Esophagus mucosa (tissue), 1 donor: ENCODE results near the gene NAALADL1. TPM values are rescaled to one million over a fixed set of nuclear protein-coding genes. Genes with fewer than 3 reads are reported as not detected.
A peak's percentile ranks its signal among the peaks of the same experiment; 100 is the strongest.

Source experiments
- ATAC-seq: fragments of 200-7000 bp; cut with Tn5 transposase; one replicate; pipeline ENCODE4 v1.9.1; 2020
- total RNA-seq: library from RNA; stranded (reverse); gene quantifications from one replicate; pipeline ENCODE4 v1.2.4, GENCODE V29; 2023
- donor health status: DM: yes; HTN: yes; CAD: no.

NAALADL1 gene
- total RNA-seq, 1 donor from 2014 or later = 2.7 TPM

DNA sequence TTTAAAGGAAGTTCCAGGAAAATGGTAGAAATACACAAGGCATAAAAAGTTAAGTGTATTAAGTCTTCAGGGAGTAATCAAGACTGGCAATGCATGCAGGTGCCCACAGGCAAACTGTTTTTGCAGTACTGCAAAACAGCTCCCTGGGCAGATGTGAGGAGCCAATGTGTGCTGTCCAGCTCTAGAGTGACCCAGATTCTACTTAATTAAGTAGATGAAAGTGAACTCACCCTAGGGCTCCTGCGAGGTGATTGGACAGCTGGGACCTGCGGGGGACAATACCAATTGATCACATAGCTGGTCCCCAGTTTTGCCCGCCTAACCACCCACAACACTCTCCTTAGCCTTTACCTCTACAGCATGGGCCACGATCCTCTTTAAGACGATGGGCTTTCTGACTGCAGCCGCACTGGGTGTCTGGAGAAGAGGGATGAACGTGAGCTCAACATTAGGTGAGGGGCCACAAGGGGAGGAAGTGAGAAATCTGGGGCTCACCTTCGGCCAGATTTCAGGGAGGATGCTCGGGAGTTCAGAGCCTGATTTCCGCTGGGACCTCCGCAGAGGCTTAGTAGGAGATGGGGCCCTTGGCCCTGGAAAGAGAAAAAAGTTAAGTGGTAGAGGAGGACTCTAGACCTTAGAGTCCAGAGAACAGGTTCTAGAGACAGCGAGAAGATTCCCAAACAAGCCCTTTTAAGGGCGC is 24.9 kb upstream of the NAALADL1 start:
- ATAC-seq = no peak

DNA sequence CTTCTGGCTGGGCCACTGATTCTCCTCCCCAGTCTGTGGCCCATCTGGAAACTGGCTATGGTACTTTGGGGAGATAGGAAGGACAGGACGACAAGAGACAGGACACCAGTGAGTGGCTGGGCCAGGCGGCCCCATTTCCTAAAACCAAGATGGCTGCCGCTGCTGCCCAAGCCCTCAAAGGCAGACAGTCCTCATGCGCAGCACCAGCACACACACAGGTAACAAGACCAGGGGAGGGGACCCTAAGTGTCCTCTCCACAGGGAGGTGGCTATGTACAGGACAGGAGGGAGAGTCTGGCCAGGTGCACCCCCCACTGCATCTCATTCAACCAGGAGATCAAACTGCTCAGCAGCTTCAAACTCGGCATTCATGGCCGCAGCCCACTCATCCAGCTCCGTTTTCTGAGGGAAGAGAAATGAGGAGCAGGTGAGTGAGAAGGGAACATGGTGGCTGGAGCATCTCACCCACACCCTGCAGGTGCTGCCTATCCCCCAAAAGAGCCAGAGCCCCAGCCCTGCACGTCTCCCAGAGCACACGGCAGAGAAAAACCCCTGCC is 20.5 kb upstream of the NAALADL1 start:
- ATAC-seq = no peak

DNA sequence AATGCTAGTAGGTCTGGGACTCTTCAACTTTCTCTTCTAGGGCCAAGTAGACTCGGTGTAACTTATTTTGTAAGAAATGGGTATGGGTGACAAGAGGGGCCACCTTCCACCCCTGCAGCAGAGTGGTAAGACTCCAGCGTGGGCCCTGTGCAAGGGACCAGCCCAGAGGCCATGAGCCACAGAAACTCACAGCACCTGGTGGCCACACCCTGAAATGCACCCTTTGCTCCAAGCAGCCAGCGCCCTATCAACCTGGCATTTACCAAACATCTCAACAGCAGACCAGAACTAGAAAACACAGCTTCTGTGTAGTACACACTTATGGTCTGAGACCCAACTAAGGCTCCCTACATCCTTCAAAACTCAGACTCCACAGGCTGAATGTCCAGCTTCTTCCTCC is 19.8 kb upstream of the NAALADL1 start:
- peak; percentile 69 for ATAC-seq

DNA sequence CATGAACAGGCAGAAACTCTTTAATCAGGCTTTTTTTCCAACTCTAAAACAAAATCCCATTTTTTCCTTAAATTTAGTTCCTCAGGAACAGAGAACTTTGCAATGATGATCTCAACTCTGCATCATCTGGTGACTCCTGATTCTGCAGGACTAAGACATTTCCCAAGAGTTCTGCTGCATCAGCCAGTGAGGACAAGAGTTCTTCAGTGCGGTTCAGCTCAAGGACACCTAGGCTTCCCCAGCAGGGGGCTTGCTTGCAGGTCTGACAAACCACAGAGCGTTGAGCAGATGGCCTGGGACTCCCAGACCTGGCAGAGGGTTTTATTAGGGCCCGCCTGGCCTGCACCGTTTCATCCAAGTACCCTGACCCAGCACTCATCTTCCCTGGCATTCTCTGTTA is 19.1 kb upstream of the NAALADL1 start:
- ATAC-seq = no peak

DNA sequence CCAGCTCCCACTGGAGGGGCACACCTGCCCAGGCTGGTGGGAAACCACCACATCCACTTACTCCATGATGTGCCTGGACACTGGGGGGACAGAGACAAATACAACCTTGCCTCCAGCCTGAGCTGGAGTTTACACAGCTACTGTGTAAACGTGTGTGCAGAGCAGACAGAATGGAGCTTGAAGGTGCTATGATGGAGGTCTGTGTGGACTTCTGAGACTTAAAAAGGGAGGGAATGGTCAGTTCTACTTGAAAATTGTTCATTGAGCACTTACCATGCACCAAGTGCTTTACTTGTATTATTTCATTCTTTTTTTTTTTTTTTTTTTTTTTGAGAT is 14.2 kb upstream of the NAALADL1 start:
- ATAC-seq = no peak

DNA sequence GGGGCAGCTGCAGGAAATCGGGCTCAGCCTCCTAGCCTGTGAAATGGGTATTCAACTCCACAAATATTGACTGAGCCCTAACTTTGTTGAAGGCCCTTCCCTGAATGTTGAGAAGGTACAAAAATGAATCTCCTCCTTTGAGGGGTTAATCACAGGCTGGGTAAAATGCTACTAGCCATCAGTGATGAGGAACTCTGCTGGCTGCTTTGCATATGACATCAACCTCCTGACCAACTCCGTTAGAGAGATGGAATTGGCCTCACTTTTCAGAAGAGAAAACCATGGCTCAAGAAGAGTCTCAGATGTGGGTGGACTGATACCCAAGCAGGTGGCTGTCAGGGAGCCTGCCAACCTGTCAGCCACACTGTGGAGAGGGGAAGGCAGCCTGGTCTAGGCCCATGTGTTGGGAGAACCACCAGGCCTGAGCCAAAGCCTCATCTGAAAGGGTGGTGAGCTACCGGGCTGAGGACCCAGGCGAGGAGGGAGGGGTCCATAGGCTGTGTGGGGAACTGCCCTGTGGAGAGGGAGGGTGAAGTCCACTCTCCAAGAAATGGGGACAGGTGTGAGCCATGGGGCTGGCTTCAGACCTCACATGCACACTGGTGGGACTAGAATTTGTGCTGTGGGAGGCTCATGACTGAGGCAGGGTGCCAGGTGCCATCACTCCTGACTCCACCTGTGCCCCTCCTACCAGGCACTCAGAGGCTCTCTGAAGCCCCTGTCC is 13.7 kb upstream of the NAALADL1 start:
- peak; percentile 21 for ATAC-seq

DNA sequence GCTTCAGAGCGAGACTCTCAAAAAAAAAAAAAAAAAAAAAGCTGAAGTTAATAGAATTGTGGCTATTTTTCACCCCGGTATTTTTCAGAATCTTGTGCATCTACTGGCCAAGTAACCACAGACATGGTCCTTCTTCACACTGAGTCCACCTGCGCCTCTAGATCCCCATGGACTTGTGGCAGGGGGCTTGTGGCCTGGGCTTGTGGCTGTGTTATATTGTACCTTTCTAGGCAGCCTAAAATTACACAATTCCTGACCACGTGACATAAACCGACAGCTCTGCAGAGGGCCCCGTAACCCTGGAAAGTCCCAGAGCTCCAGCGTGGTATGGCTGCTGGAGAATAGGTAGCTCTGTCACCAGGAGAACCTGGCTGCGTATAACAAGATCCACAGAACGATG is 10.9 kb upstream of the NAALADL1 start:
- no peak for ATAC-seq

DNA sequence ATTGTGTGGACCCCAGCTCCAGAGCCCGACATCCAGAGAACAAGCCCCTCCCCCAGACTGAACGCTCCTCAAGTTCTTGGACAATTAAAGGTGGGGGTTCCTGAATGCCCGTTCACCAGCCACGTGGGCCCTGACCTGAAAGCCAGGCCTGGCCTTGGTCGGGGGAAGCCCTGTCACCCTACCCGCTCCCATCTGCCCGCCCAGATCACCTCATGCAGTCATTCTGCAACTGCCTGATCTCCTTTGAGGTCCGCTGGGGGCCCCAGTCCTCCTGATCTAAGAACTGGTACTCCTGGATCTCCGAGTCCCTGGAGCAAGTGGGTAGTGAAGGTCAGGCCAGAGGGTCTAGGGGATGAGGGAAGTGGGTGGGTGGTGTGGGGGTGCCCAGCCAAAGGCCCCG is 9.1 kb upstream of the NAALADL1 start:
- ATAC-seq = no peak

DNA sequence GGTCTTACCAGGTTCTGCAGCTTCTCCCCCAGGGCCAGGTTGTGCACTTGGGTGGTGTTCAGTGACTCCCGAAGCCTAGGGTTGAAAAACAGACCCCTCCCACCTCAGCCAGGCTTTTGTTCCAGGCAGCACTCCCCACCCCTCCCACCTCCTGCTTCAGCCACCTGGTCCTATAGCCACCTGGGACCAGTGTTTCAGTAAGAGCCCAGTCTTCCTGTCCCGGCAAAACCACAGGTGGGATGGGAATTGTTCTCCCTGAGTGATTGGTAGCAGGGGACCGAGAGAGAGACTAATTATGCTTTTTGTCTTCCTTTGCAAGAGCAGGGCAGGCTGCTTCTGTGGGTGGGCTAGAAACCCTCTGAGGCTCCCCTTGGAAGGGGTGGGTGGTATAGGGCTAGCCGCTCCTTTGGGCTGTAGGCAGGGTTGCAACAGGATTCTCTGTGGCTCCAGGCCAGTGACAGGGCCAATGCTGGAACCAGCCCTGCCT is 8.5 kb upstream of the NAALADL1 start:
- no peak for ATAC-seq

DNA sequence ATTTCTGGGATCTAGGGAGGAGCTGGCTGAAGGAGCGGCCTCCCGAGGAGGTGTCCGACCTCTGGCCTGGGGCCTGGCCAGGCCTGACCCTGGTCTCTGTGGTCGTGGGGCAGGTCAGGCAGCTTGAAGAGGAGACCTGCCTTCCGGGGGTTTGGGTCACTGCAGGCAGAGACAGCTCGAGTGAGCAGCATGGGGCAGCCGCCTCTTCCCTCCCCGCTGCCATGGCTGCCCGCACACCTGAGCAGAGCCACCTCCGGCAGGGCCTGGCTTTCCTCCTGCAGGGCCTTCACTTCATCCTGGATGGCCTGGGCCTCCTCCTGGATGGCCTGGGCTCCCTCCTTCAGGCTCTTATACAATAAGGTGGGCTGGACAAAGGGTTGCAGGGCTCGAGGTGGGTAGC is 8.0 kb upstream of the NAALADL1 start:
- ATAC-seq = no peak

DNA sequence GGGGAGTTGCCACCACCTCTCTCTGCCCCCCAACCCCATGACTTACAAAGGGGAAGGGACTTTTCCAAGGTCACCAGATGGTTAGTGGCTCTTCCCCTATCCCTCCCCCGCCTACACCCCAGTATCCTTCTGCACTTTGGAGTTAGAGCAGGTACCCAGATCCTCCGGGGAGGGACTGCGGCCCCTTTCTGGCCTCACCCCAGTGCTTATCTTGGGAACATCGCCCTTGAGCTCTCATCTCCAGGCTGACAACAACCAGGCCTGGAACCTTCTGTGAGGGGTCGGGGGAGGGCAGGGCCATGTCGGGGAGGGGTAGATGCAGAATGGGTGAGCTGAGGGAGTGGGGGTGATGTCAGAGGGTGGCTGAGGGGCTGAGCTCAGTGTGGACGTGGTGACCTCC is 7.5 kb upstream of the NAALADL1 start:
- no peak for ATAC-seq

DNA sequence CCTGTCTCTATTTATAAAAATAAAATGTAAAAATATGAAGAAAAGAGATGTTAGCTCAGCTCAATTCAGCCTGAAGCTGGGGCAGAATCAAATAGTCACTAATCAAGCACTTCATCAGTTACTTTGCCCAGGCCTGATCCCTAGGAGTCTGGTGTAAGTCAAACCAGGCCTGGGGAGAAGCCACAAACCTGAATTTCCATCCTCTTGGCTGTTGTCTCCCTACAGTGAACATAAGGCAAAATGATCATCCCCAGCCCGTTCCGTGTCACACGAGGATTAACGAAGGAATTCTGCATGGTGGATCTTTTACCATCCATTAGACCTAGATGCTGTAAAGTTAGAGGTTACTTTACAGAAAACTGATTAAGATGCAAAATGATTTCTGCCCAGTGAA is 6.5 kb upstream of the NAALADL1 start:
- ATAC-seq = no peak

DNA sequence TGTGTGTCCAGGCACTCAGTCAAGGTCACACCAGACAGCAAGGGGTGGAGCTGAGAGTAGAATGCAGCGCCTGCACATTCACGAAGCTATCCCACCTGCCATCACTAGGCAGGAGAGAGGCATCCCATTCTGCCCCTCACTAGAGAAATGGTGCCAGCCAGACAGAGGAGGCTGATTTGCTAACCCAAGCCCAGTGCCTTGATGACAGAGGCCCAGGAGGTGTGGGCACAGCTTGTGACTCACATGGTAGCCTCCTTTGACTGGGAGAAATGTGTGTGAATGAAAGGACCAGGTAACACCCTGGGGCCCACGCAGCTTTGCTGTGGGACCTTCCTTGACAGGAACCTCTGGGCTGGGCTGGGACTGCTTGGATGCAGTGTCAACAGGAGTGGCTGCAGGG is 5.2 kb upstream of the NAALADL1 start:
- peak; percentile 50 for ATAC-seq

DNA sequence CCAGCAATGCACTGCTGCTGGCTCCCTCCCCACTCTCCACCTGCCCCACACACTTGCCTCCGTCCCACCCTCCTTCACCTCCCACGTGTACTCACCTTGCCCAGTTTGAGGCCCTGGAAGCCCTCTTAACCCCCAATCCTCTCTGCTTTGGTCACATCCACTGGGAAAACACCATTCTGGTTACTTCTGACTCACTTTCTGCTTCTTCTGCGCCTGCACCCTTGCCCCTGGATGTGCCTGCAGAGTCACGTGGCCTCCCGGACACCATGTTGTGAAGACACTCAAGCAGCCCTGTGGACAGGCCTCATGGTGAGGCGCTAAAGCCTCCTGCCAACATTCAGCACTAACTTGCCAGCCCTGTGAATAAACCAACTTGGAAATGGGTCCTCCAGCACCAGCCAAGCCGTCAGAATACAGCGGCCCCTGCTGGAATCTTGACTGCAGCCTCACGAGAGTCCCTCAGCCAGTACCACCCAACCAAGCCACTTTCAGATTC is 2.6 kb upstream of the NAALADL1 start:
- no peak for ATAC-seq

DNA sequence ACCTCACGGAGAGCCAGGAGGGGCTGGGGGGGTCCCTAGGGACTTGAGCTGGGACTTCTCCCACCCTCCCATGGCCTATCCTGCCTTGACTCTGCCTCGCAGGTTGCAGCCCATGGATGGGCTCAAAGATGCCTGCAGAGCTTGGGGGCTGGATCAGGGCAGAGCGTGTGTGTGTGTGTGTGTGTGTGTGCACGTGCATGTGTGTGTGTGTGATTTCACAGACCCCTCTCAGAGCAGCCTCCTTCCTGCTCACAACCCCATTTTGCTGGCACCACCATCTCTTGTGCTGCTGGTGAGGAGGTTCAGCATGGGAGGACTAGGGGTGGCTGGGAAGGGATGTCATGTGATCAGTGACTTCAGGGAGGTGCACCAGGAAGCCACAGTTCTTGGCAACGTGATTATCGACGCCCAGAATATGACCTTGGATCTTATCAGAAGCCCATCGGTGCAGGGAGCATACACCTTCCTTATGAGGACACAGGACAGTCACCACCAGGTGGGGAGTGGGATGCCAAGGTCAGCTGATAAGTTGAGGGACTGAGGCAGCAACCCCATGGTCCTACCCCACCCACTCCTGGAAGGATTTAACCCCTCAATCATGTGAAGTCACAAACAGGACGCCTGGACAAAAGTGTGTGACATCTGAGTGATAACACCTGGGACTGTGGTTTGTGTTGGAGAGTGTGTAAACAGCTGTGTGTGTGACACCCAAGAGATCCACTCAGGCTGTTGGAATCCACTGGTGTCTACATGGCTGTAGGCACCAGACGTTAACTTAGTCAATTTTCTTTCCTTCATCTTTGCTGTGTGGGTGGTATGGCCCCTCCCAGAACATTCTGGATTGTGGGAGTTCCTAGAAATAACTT is 1.8 kb upstream of the NAALADL1 start:
- ATAC-seq = no peak

DNA sequence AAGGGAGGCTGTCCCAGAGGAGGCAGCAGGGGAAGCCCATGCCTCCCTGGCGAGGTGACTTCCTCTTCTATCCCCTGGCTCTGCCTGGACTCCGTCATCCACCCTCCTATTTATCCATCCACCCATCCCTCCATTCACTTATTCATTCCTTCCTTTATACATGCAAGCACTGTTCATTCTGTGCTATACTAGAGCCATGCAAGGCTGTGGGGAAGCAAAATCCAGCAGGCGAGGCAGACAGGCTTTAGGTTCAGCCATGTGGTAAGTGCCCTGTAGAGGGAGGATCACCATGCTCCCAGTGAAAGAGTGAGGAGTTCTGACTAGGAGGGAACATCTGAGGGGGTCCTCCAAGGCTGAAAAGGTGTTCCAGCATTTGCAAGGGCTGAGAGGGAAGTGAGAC is 1.2 kb upstream of the NAALADL1 start:
- no peak for ATAC-seq

DNA sequence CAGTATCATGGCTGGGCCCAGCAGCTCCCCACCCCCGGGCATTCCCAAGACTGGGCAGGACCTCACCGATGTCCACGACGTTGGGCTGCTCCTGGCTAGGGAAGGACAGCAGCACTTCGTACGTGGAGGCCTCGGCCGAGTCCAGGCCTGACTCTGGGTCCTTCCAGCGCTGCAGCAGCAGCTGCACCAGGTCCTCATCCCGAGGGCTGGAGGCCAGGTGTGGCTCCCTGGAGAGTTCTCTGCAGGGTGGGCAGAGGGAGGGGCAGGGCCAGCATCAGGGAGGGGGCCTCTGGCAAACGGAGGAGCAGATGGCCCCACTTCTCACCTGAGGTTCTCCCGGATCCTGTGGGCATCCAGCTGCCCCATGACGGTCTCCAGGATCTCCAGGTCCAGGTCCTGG is 341 bp downstream of the NAALADL1 start:
- ATAC-seq = no peak

DNA sequence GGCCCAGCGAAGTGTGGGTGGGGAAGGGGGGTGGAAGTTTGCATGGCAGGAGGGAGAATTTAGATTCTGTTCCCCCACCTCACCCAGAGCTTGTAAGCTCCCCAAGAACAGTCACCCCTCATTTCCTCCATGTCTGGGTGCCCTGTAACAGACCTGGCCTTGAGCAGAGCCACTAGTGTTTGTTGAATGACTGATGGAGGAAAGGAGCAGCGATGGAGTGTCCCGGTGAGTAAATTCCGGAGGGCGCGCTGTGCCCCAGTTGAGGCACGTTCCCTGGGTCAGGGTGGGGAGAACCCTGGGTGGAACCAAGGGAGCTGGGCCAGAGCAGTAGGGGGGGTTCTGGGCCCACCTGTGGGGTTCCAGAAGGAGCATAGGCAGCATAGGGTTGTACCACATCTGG is 827 bp downstream of the NAALADL1 start:
- no peak for ATAC-seq

DNA sequence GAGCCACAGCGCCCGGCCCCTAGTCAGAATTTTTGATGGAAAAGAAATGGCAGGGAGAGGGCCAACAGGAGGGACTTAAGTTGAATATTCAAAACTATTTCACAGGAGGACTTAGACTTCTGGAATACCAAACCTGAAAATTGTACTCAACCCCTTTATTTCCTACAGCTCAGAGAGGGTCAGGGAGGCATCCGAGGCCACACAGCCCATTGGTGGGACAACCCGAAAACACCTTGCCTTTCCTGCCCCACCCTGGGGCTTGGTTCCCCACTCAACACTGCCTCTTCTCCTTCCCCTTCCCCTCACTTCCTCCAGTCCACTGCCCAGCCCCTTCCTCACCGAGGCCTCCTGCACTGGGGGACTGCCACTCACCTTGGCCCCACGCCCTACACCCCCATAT is 1.4 kb downstream of the NAALADL1 start:
- no peak for ATAC-seq

DNA sequence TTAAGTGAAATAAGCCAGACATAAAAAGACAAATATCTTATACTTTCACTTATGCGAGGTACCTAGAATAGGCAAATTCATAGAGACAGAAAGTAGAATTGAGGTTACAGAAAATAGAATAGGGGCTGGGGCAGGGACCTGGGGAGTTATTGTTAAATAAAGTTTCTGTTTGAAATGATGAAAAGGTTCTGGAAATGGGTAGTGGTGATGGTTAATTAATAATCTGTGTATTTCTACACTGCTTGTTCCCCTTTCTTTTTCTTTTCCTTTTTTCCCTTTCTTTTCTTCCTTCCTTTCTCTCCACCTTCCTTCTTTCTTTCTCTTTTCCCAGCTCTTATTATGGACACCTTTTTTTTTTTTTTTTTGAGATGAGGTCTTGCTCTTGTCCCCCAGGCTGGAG is 2.8 kb downstream of the NAALADL1 start:
- ATAC-seq = no peak

DNA sequence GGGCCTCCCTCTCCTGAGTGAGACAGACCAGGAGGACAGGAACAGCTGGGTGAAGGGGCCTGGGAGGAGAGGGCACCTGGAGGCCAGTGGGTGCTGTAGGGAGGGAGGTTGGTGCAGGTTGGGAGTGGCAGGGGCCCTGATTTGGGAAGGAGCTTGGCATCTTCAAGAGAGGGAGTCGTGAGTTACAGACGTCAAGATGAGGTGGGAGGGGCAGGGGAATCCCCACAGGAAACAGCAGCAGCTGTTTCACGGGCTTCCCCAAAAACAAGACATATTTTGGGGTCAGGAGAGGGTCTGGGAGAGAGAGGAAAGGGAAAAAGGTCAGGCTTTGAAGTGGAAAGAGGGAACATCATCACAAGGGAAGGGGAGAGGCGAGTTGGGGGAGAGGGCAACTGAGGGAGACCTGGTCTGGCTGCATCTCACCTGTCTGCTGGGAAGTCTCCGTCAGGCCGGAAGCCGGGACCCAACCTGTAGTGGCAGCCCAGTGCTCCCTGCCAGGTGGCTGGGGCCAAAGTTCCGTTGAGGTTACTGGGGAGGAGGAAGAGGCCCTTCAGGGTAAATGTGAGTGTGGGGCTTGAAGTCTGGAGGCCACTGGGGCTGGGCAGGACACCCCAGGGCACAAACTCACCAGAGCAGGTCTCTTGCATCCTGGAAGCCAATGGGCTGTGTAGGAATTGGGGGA is 4.4 kb downstream of the NAALADL1 start:
- ATAC-seq = no peak

DNA sequence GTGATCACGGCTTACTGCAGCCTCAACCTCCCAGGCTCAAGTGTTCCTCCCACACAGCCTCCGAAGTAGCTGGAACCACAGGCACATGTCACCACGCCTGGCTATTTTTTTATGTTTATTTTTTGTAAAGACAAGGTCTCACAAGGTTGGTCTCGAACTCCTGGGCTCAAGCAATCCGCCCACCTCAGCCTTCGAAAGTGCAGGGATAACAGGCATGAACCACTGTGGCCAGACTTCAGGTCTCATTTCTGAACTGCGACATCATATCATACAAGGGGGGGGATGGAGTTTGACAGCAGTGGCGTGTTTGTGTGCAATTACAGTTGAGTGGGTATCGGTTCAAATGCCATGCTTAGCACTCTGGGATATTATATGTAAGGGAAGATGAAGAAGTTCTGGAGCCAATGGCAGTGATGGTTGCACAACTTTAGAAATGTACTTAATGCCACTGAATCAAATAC is 6.9 kb downstream of the NAALADL1 start:
- ATAC-seq = no peak
